ENCODE data around the gene MIEN1.

GRCh38 chr17:39736319-39737165 lies 6.2 kb upstream of the MIEN1 start:
- TF ChIP-seq POLR2A (IDR thresholded peaks at IDR 0.05): no peak
- no peak for TF ChIP-seq CTCF (IDR thresholded peaks at IDR 0.05)
- no peak for TF ChIP-seq EP300 (IDR thresholded peaks at IDR 0.05)
